NK-92 (cell line): ENCODE measurements around the gene SH2D3A.

Experiments
- DNase-seq: peaks from one replicate; lab custom pipeline; 2025; ENCODE audit not compliant: unreplicated experiment; lab: John Stamatoyannopoulos, UW

Gene SH2D3A

DNA sequence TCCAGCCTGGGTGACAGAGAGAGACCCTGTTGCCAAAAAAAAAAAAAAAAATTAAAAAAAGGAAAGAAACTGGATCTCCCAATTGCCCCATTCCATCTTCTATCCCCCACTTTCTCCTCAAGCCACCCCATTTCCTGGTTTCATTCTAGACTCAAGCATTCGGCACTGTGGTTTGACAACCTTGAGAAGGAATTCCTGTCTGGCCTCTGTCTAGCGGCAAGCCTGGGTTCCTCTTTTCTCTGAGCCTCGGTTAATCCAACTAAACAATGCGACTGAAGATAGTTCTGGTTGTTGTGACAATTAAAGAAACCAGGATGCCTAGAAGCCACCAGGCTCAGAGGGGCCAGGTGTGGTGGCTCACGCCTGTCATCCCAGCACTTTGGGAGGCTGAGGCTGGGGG lies 43.5 kb downstream of the SH2D3A start:
- DNase-seq = no peak

DNA sequence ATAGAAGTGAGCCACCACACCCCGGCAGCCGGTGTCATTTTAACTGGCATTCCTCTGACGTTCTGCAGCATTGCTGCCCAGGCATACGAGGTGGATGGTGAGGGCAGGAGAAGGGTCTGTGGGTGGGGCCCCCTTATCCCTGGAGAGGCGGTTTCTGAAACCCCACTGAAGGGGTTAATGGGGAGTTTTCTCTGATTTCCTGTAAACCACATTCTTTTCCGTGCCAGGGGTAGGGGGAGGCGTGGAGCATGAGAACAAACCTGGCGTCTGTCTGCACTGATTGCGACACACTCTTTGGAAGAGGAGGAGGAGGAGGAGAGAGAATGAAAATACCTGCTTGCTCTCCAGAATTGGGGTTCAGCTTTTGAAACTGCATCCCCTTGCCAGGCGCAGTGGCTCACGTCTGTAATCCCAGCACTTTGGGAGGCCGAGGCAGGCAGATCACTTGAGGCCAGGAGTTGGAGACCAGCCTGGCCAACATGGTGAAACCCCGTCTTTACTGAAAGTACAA lies 44.1 kb downstream of the SH2D3A start:
- no peak for DNase-seq

DNA sequence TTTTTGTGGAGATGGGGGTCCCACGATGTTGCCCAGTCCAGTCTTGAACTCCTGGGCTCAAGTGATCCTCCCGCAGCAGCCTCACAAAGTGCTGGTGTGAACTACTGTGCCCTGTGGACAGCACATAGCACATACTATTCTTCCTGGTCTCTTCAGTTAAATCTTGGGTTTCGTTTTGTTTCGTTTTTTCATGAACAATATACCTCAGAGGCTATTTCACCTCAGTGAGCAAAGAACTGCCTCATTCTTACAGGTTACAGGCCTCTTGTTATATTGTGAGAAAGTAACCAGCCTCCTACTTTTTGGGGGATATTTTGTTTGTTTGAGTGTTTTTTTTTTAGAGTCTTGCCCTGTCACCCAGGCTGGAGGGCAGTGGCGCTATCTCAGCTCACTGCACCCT lies 45.5 kb downstream of the SH2D3A start:
- DNase-seq = no peak

DNA sequence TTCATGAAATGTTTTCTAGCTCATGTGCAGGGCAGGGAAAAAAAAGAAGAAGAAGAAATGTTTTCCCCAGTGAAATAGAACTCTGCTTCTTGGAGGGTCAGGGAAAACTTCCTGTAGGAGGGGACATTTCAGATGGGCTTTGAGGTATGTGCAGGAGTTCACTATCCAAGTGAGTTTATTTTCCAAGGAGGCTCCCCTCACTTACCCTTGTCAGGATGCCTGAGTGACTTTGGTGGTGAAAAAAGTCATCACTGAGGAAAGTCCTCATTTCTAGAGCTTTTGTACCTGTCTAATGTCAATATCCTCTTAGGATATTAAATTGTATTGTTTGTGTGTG lies 46.1 kb downstream of the SH2D3A start:
- DNase-seq = no peak

DNA sequence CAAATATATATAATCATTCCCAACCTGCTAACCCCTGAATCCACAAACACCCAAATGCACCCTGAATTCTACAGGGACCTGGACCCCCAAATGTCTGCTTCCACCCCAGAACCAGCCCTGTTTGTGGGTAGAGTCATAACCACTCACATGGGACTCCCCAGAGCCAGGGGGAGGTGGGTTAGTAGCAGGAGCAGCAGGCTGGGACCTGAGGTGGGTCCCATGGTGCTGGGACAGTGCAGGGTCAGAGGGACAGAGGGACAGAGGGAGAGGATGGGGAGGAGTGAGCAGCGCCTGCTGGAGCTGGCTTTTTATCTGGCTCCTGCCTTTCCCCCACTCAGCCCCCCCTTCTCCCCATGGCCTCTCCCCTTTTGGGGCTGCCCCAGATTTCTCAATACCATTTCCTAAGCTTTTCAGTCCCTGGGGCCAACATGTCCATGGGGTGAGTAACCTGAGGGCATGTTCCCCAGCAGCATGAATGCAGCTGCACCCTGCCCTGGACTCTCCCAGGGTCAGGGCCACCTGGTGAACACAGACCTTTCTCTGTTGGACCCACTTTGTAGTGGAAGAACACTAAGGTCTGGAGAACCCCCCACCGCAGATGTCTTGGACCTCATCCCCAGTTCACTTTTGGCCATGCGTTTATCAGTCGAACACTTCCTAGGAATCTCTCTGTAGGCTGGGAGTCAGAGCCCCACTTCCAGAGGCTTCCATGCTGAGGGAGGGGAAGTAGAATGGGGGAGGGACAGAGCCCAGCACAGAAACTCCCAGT lies 46.7 kb downstream of the SH2D3A start, which contains the start of gene C3:
Gene C3 (minus strand): TSS at position 282 of the 769 bp plus-strand sequence. CDS start 61 bp downstream, at position 221.
- no peak for DNase-seq

DNA sequence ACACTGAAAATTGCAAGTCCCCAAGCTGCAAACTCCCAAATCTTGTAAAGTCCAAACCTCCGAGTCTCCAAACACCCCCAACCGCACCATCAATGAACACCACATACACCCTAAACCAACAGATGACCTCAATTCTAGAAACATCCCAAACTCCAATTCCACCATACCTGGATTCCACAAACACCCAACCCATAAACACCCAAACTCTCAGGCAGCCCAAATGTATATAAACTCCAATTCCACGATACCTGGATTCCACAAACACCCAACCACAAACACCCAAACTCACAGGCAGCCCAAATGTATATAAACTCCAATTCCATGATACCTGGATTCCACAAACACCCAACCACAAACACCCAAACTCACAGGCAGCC lies 47.3 kb downstream of the SH2D3A start:
- DNase-seq = no peak

DNA sequence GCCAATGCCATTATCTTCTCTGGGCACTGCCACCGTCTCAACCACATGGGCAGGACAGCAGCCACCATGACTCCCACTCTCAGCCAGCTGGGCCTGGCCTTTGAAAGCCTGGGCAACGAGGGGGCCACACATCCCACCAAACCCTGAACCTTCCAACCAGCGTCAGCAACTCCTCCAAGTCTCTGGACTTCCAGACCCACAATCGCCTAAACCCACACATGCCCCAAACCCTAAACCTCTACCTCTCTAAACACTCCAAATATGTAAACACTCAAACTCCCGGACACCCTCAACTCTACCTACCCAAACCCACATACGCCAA lies 47.7 kb downstream of the SH2D3A start:
- DNase-seq = no peak

DNA sequence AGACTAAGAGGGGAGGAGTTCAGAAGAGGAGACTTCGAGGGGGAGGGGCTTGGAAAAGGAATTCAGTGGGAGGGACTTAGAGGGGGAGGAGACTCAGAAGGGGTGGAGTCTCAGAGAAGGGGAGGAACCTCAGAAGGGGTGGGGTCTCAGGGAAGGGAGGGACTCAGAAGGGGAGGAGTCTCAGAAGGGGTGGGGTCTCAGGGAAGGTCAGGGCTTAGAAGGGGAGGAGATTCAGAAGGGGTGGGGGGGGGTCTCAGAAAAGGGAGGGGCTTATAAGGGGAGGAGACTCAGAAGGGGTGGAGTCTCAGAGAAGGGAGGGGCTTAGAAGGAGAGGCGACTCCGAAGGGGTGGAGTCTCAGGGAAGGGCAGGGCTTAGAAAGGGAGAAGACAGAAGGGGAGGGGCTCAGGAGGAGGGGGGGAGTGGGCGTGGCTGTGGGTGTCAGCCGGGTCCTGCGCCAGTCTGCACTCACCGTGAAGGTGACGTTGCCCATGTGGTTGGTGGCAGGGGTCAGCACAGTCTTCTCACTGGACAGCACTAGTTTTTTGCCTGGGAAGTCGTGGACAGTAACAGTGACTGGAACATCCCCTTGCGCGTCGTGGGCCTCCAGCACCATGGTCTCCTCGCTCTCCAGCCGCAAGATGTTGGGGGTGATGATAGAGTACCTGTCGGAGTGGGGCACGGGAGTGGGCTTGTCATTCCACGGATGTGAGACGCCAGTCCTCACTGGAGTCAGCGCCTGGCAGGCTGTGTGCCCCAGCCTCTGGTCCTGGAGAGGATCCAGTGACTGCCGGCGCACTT lies 48.3 kb downstream of the SH2D3A start:
- no peak for DNase-seq

DNA sequence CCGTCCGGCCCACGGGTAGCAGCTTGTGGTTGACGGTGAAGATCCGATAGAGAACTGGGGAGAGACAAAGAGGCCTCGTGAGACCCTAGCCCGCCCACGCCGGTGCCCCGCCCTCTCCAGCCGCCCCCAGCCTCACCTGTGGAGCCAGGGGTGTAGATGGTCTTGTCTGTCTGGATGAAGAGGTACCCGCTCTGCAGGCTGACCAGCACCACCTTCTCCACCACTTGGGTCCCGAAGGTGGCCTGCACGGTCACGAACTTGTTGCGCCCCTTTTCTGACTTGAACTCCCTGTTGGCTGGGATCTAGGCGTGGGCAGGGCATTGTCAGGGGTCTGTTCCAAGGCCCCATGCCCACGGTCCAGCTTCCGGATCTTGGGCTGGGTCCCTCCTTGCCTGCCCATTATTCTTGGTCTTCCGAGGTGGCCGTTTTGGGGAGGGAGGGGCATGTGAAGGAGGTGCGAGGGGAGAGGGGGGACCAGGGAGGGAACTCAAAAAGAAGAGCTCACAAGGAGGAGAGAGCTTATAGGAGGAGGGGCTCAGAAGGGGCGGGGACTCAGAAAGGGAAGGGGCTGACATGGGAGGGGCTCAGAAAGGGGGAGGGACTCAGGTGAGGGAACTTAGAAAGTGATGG lies 49.0 kb downstream of the SH2D3A start:
- DNase-seq = no peak

DNA sequence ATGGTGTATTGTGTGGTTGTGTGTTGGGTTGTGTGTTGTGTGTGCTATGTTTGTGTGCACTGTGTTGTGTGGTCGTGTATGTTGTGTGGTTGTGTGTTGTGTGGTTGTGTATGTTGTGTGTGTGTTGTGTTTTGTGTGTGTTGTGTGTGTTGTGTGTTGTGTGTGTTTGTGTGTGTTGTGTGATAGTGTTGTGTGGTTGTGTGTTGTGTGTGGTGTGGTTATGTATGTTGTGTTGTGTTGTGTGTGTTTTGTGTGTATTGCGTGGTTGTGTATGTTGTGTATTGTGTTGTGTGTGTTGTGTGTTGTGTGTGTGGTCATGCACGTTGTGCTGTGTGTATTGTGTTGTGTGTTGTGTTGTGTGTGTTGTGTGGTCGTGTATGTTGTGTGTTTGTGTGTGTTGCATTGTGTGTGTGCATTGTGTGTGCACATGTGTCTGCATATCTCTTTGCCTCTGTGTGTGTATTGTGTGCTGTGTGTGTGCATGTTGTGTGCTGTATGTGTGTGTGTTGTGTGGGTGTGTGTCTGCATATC lies 49.7 kb downstream of the SH2D3A start:
- DNase-seq = no peak

DNA sequence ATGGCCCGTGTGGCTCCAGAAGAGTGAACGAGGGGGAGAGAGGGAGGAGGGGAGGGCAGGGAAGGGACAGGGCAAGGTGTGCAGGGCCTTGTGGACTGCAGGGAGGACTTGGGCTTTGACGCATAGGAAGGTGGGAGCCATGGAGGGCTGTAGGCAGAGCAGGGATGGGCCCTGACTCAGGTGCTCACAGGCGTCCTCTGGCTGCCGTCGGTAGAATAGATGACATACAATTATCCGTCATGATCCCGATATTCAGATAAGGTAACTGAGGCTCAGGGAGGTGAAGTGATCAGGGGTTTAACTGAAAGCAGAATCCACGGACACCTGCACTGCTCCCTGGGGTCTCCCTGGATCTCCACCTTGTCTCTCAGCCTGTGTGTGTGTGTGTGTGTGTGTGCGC lies 50.2 kb downstream of the SH2D3A start:
- no peak for DNase-seq

DNA sequence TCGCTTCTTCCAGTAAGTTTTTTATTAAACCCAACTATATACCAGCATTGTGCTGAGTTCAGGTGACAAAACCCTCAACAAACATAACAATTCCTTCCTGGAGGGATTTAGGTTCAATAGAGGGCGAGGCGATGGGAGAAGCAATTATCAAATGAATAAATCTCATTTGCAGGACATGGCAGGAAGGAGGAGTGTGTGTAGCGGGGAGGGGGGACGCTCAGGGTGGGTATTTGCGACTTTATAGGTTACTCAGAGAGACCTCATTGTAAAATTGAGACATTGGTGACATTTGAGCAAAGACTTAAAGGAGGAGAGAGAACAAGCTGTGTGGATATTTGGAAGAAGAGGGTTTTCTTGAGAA lies 50.6 kb downstream of the SH2D3A start:
- DNase-seq = no peak

DNA sequence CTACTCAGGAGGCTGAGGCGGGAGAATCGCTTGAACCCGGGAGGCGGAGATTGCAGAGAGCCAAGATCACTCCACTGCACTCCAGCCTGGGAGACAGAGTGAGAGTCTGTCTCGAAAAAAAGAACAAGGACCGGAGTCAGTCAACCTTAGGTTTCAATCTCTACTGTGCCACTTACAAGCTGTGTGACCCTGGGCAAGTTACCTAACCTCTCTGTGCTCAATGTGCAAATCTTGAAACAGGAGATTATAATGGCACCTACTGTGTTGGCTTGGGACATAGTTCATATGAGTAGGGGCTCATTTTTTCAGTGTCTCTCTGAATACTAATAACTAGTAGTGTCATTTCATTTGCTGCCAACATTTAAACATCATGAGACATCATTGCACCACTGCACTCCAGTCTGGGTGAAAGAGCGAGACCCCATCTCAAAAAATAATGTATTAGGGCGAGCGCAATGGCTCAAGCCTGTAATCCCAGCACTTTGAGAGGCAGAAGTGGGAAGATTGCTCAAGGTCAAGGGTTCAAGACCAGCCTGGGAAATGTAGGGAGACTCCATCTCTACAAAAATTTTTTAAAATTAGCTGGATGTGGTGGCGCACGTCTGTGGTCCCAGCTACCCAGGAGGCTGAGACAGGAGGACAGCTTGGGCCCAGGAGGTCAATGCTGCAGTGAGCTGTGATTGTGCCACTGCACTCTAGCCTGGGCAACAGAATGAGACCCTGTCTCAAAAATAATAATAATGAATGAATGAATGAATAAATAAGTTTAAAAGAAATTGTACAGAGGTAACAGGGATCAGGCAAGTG lies 52.3 kb downstream of the SH2D3A start:
- DNase-seq = no peak

DNA sequence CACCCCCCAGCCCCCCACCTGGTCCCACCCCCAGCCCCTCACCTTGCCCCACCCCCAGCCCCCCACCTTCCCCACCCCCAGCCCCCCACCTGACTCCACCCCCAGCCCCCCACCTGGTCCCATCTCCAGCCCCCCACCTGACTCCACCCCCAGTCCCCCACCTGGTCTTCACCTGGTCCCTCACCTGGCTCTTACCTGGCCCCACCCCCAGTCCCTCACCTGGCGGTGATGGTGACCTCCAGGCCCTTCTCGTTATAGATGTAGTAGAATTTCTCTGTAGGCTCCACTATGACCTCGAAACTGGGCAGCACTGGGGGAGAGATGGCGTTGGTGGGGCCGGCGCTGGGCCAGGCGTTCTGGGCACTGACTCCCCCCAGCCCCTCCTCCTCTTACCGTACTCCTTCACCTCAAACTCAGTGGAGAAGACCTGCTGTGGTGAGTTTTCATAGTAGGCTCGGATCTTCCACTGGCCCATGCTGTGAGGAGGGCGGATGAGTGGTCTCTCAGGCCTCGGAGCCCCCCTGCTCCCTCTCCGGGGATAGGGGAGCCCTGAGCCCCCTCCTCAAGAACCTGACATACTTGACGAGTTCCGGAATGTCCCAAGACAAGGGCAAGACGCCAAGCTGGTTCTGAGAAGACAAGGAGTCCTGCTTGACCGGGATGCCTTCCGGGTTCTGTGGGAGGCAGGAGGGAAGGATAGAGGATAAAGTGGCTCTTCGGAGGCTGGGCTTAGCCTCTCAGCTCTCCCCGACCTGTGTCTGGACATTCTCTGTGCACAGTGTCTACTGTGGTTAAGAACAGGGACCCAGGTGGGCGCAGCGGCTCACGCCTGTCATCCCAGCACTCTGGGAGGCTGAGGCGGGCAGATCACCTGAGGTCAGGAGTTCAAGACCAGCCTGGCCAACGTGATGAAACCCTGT lies 53.2 kb downstream of the SH2D3A start:
- DNase-seq = no peak

DNA sequence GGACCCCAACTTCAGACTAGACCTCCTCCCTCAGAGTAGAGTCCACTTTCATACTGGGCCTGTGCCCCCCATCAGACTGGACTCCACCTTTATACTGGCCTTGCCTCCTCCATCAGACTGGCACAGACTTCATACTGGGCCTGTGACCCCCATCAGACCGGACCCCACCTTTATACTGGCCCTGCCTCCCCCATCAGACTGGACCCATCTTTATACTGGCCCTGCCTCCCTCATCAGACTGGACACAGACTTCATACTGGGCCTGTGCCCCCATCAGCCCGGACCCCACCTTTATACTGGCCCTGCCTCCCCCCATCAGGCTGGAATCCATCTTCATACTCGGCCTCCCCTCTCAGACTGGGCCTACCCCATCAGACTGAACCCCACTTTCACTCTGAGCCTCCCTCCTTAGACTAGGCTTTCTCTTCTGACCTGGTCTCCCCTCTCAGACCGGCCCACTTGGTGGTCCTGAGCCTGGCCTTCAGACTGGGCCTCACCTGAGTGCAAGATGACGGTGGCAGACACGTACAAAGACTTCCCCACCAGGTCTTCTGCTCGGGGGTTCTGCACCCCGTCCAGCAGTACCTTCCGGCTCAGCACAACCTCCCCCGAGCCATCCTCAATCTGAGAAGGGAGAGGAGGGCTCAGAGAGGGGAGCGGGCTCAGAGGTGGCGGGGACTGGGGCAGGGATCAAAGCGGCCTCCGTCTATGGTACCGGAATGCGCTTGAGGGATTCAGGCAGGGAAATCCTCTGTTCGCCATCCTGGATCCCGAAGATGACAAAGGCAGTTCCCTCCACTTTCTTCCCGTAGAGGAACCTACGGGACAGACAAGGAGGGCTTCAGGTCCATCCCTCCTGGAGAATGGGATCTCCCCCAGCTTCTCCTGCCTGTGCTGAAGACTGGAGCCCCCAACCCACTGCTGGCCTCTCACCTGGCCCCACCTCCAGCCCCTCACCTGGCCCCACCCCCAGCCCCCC lies 54.3 kb downstream of the SH2D3A start:
- no peak for DNase-seq

DNA sequence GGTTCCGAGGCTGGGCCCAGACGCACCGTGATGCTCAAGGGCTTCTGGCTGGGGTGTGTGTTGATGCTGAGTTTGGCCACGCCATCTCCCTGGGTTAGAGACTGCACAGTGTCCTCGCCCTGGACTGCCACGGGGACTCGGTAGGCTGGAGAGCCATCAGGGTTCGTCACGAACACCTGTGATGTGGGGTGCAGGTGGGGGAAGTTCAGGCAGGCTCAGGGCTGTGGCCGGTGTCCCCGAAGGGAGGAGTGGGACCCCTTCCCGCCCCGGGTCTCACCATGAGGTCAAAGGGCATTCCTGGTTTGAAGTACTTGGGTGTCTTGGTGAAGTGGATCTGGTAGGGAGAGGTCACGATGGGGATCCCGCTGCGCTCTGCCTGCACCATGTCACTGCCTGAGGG lies 55.0 kb downstream of the SH2D3A start:
- DNase-seq = no peak

DNA sequence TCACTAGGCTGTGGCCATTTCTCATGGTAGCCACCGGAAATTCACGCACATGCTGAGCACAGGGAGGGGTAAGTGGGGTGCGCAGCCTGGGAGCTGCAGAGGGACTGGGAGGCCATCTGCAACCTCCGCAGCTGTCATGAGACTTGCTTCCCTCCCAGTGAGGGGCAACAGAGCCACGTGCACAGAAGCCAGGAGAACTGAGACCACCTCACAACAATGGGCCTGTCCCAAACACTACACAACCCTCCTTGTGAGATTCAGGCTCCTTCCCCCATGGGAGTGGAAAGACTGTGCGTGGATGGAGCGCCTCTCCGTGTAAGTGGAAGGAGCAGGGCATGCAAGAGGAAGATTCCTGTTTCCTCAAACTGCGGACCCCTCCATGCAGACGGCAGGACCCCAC lies 55.6 kb downstream of the SH2D3A start:
- DNase-seq = no peak

DNA sequence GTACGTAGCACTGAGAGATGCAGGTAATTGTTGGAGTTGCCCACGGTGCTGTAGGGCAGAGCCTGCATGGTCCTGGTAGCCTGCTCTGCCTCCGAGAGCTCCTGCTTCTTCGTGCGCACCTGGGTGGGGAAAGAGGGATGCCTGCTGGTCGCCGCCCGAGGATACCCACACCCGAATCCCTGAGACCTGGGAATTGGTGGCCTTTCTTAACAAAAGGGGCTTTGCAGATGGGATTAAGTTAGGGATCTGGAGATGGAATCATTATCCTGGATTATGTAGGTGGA lies 56.2 kb downstream of the SH2D3A start:
- no peak for DNase-seq
